H1 (cell line): ENCODE data around the gene SLC23A2. TPM values are rescaled to one million over a fixed set of nuclear protein-coding genes. Genes with fewer than 3 reads are reported as not detected.

ENCODE experiments used
- ATF2 ChIP-seq: IDR thresholded peaks from 2 replicates; pipeline ENCODE4 v1.6.1; 2012; ENCODE audit warnings: low read length, inconsistent platforms
- KDM5A ChIP-seq: fragments of 200-600 bp; IDR thresholded peaks from 2 replicates; pipeline ENCODE4 v1.7.1; 2012; ENCODE audit warnings: mild to moderate bottlenecking, low read length, inconsistent platforms, mixed read lengths
- POLR2AphosphoS5 ChIP-seq: IDR thresholded peaks from 2 replicates; pipeline ENCODE4 v1.6.1; 2011; ENCODE audit warnings: low read depth, low read length
- SRF ChIP-seq: IDR thresholded peaks from 2 replicates; pipeline ENCODE4 v1.6.1; 2011; ENCODE audit warnings: mild to moderate bottlenecking, low read depth, low read length, moderate library complexity
- polyA plus RNA-seq, 7 experiments: library from polyadenylated mRNA; depleted of rRNA in 3 of 7; stranded (reverse) in 5 of 7; unstranded in 2 of 7; fragments of >200 nt in 5 of 7; fragments of 200-250 nt in 2 of 7; gene quantifications; 1 replicate in 5 of 7; 2 replicates in 1 of 7; 4 replicates in 1 of 7; pipeline versions ENCODE4 v1.2.1 to v1.2.3, GENCODE V29; 2011 to 2013; ENCODE audit warnings: missing spikeins in 2 of 7, mixed read lengths in 2 of 7
- total RNA-seq: library from RNA; stranded (reverse); fragmentation: NEBNext Ultra II Directional; extraction: Animal tissue kit (Norgen Biotek cat#: 25700); gene quantifications from 2 replicates; pipeline ENCODE4 v1.2.1, GENCODE V29; 2021

SLC23A2 gene
- total and polyA plus RNA-seq, 2 of the 8 experiments (the other 6 are each of a cell fraction or from before 2014, with no cell fraction given): 17.0 to 18.6 TPM

DNA sequence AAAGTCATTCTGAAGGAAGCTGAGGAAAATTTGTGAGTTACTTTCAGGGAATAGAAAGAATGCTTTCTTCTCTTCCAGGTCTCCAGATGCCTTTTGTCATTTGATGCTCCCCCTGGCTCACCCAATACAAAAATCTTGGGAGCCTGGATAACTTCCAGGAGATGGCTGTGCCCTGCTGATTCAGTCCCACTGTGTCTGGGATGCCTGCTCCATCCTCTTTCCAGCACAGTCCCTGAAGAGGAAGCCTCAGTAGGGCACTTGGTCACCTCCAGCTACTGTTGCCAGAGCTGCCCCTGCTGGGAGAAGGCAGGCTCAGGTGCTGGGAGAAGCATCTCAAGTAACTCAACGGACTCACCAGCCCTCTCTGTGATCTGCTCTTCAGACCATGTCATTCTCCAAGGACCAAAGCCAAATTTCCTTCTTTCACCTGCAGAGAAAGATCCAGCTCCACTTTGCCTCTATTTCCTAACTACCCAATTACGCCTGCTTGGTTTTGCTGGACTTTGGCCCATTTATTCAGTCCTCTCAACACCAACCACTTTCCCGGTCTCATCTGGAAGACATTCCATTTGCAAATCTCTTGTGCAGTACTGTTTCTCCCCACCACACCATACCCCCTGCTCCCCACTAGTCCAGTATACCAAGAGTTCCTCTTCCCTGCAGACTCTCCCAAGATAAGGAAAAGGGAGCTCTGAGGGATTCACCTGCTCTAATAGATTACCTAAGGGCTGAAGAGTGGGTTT, 53.3 kb downstream of the SLC23A2 start (continued):
- no peak for TF ChIP-seq ATF2
- no peak for TF ChIP-seq SRF
- TF ChIP-seq POLR2AphosphoS5: no peak
- TF ChIP-seq KDM5A: no peak
